Measurements from ENCODE around the gene SLAIN2.

DNA sequence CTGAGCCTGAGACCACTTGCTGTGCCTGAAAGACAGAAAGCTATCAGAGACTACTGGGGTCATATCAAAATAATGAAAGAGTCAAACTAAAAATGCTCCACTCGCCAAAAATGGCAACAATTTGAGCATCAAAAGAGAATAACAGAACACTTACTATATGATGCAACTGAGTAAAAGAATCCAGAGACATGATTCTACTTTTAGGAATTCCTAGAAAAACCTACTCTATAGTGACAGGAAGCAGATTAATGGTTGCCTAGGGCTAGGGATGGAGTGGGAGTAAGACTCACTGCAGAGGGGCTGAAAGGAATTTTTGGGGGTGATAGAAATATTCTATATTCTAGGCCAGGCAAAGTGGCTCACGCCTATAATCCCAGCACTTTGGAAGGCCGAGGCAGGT is 29.4 kb upstream of the SLAIN2 start:
- no peak for TF ChIP-seq EZH2phosphoT487 (IDR thresholded peaks at IDR 0.05; ENCODE audit: borderline replicate concordance, low read length)
- TF ChIP-seq, protein P1, sequence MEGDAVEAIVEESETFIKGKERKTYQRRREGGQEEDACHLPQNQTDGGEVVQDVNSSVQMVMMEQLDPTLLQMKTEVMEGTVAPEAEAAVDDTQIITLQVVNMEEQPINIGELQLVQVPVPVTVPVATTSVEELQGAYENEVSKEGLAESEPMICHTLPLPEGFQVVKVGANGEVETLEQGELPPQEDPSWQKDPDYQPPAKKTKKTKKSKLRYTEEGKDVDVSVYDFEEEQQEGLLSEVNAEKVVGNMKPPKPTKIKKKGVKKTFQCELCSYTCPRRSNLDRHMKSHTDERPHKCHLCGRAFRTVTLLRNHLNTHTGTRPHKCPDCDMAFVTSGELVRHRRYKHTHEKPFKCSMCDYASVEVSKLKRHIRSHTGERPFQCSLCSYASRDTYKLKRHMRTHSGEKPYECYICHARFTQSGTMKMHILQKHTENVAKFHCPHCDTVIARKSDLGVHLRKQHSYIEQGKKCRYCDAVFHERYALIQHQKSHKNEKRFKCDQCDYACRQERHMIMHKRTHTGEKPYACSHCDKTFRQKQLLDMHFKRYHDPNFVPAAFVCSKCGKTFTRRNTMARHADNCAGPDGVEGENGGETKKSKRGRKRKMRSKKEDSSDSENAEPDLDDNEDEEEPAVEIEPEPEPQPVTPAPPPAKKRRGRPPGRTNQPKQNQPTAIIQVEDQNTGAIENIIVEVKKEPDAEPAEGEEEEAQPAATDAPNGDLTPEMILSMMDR (conservative IDR thresholded peaks at IDR 0.05; ENCODE audit: low read depth, low read length), result no peak
- no peak for TF ChIP-seq EZH2 (IDR thresholded peaks at IDR 0.05; ENCODE audit: low read length, unreplicated experiment)
